Activated CD8-positive, alpha-beta memory T cell treated with anti-CD3 and anti-CD28 coated beads, Interleukin-2, amount 50 U/mL, for 1 hour (primary cell): ENCODE results near the gene SEC22C.

Experiments used
- DNase-seq: peaks from one replicate; pipeline ENCODE4 v3.0.0-alpha.2; 2020; ENCODE audit errors: extremely low read depth

SEC22C gene

GRCh38 chr3:42498034-42498433 is 83.7 kb downstream of the SEC22C start:
- no peak for DNase-seq
